ENCODE data around the gene PCCA.

- no peak for TF ChIP-seq CTCF (IDR thresholded peaks at IDR 0.05)
- no peak for TF ChIP-seq POLR2A (IDR thresholded peaks at IDR 0.05)
Measured at GRCh38 chr13:100176801-100177400, 88.0 kb downstream of the PCCA start.

Measured in Peyer's patch (tissue), 4 donors.